ENCODE data around the gene KMT2C.
"Not testable (repeated sequence)": the region's sequence is repeated elsewhere in the genome, so short reads cannot be mapped to it uniquely, and the experiment has no call there.

KMT2C gene

GRCh38 chr7:152435384-152436110, at the start of gene KMT2C:
Gene KMT2C (minus strand): TSS chr7:152436003. CDS start chr7:152435786, 217 bp downstream.
- DNase-seq: no peak

DNA sequence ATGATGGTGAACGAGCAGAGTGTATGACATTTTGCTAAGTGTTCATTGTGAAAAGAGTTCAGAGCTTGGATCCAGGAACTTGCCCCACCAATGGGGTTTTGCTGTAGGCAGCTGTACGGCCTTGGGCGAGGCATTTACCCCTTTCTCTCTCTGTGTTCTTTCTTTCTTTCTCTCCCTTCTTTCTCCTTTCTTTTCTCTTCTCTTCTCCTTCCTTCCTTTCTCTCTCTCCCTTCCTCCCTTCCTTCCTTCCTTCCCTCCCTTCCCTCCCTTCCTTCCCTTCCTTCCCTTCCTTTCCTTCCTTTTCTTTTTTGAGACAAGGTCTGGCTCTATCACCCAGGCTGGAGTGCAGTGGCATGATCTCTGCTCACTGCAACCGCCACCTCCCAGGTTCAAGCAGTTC, 45.3 kb upstream of the KMT2C start:
- DNase-seq: no peak

DNA sequence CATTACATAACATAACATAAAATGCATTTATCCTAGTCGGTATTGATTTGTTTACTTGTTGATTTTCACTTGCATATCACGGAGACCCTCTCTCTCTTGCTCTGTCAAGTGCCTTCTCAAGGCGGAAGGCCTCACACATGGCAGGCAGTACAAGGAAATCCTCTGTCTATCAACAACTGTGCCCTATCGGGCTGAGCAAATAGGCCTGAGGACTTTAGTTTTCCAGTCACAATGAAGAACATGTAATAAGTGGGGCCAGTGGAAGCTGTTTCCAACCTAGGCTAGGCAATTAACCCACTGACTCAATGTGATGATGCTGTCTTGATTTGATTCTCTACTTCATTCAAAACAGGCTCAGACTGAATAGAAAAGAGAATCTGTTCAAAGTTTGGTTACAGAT, 44.9 kb upstream of the KMT2C start:
- DNase-seq: no peak

- no peak for DNase-seq
Measured at GRCh38 chr7:152479595-152479994, 43.8 kb upstream of the KMT2C start.

- no peak for DNase-seq
Measured at GRCh38 chr7:152478140-152478539, 42.3 kb upstream of the KMT2C start.

GRCh38 chr7:152477079-152477478, 41.3 kb upstream of the KMT2C start:
- no peak for DNase-seq

- DNase-seq: no peak
Measured at GRCh38 chr7:152476551-152476950, 40.7 kb upstream of the KMT2C start.

DNA sequence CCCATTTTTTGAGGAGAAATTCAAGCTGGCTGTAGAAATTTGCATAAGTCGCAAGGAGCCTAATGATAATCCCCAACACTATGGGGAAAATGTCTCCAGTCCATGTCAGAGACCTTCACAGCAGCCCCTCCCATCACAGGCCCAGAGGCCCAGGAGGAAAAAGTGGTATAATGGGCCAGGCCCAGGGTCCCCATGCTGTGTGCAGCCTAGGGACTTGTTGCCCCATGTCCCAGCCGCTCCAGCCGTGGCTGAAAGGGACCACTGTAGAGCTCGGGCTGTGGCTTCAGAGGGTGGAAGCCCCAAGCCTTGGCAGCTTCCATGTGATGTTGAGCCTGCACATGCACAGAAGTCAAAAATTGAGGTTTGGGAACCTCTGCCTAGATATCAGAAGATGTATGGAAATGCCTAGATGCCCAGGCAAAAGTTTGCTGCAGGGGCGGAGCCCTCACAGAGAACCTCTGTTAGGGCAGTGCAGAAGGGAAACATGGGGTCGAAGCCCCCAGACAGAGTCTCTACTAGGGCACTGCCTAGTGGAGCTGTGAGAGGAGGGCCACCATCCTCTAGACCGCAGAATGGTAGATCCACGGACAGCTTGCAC, 35.3 kb upstream of the KMT2C start:
- DNase-seq: not testable (repeated sequence)

DNA sequence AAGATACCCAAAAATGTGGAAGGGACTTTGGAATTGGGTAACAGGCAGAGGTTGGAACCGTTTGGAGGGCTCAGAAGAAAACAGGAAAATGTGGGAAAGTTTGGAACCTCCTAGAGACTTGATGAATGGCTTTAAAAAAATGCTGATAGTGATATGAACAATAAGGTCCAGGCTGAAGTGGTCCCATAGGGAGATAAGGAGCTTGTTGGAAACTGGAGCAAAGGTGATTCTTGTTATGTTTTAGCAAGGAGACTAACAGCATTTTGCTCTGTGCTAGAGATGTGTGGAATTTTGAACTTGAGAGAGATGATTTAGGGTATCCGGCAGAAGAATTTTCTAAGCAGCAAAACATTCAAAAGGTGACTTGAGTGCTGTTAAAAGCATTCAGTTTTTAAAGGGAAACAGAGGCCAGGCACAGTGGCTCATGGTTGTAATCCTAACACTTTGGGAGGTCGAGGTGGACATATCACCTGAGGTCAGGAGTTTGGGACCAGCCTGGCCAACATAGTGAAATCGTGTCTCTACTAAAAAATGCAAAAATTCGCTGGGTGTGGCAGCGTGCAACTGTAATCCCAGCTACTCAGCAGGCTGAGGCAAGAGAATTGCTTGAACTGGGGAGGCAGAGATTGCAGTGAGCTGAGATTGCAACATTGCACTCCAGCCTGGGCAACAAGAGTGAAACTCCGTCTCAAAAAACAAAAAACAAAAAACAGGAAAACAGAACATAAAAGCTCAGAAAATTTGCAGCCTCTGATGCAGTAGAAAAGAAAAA, 34.6 kb upstream of the KMT2C start:
- DNase-seq: not testable (repeated sequence)

DNA sequence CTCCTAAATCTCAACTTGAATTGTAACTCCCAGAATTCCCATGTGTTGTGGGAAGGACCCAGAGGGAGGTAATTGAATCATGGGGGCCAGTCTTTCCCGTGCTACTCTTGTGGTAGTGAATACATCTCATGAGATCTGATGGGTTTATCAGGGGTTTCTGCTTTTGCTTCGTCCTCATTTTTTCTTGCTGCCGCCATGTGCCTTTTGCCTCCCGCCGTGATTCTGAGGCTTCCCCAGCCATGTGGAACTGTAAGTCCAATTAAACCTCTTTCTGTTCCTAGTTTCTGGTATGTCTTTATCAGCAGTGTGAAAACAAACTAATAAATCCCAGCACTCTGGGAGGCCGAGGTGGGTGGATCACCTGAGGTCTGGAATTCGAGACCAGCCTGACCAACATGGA, 33.8 kb upstream of the KMT2C start:
- not testable (repeated sequence) for DNase-seq

DNA sequence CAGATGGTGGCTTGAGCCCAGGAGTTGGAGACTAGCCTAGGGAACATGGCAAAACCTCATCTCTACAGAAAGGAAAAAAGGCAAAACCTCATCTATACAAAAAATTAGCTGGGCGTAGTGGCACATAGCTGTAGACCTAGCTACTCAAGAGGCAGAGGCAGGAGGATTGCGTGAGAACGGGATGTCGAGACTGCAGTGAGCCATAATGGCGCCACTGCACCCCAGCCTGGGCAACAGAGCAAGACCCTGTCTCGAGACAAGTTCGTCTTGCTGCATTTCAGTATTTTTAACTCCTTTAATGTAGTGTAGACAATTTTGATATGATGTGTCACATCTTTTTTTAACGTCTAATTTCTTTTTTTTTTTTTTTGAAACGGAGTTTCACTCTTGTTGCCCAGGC, 31.4 kb upstream of the KMT2C start:
- DNase-seq: no peak

DNA sequence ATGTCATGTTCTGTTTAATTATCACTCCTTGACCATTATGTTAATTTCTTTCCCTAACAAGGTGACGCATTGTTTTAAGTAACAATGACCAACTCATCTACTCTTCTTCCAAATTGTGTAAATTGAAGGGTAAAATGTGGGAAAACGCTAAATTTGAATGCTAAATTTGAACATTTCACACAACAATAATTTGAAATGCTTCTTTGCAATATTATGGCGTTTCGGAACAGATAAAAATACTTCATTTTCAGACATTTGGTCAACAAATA, 29.2 kb upstream of the KMT2C start:
- DNase-seq: no peak

GRCh38 chr7:152464312-152465118, 28.7 kb upstream of the KMT2C start:
- DNase-seq: peak; percentile 30 to 57

- DNase-seq: peak; percentile 98 to 100
Measured at GRCh38 chr7:152463709-152464311, 28.0 kb upstream of the KMT2C start.

- peak in 1 of 2 experiments; percentile 65 for DNase-seq
Measured at GRCh38 chr7:152462995-152463708, 27.3 kb upstream of the KMT2C start.

- DNase-seq: no peak
Measured at GRCh38 chr7:152459724-152460251, 24.0 kb upstream of the KMT2C start.

- DNase-seq: no peak
Measured at GRCh38 chr7:152451356-152451755, 15.6 kb upstream of the KMT2C start.

DNA sequence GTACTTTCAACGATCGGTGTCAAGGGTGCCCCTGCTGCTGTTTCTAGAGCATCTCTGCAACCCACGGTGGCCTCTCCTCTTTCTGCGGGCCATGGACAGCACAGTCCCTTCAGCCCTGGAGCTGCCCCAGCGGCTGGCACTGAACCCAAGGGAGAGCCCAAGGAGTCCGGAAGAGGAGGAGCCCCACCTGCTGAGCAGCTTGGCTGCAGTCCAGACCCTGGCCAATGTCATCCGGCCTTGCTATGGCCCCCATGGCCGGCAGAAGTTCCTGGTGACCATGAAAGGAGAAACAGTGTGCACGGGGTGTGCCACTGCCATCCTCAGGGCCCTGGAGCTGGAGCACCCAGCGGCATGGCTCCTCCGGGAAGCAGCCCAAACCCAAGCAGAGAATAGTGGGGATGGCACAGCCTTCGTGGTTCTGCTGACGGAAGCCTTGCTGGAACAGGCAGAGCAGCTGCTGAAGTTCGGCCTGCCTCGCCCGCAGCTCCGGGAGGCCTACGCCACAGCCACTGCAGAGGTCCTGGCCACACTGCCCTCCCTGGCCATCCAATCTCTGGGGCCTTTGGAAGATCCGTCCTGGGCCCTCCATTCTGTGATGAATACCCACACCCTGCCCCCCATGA, 9.7 kb upstream of the KMT2C start:
- not testable (repeated sequence) for DNase-seq

DNA sequence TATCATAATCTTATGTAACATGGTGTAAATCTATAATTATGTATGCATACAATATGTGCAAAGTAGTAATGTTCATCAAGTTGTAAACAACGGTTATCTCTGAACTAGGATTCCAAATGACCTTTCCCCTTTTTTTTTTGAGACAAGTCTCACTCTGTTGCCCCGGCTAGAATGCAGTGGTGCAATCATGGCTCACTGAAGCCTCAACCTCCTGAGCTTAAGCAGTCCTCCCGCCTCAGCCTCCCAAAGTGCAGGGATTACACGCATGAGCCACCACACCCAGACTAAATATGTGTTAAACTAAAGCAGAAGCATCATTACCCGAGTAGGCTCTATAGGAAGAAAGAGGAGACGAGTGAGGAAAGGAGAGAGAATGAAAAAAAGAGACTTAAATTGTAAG, 7.8 kb upstream of the KMT2C start:
- no peak for DNase-seq

DNA sequence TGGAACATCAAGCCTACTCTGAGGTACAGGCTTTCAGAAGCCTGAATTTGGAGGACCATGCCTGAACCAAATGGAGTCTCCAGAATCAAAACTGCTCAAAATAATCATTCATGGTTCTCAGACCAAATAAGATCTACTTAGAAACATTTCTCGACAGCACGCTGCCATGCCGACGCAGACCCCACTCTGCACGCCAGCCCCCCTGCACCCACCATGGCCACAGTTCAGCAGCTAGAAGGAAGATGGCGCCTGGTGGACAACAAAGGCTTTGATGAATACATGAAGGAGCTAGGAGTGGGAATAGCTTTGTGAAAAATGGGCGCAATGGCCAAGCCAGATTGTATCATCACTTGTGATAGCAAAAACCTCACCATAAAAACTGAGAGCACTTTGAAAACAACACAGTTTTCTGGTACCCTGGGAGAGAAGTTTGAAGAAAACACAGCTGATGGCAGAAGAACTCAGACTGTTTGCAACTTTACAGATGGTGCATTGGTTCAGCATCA, 6.6 kb upstream of the KMT2C start:
- DNase-seq: no peak

DNA sequence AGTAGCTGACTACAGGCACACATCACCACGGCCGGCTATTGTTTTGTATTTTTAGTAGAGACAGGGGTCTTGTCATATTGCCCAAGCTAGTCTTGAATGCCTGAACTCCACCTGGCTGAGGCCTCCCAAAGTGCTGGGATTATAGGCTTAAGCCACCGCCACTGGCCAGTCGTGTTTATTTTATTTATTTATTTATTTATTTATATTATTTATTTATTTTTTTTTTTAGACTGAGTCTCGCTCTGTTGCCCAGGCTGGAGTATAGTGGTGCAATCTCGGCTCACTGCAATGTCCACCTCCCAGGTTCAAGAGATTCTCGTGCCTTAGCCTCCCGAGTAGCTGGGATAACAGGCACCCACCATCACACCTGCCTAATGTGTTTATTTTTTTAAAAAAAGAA, 6.0 kb upstream of the KMT2C start:
- not testable (repeated sequence) for DNase-seq

Measured in NCI-H187 (cell line).